Right ventricle myocardium superior (tissue), 1 donor: Measurements from ENCODE around the gene TMEM184B. TPM values are rescaled to one million over a fixed set of nuclear protein-coding genes. Genes with fewer than 3 reads are reported as not detected.

Source experiments
- ATAC-seq: fragments of 200-7000 bp; cut with Tn5 transposase; one replicate; pipeline ENCODE4 v1.9.1; 2020; ENCODE audit warnings: mild to moderate bottlenecking; ENCODE audit not compliant: poor library complexity
- DNase-seq: peaks from one replicate; pipeline ENCODE4 v3.0.0-alpha.2; 2020
- intact Hi-C: fragments of 100-400 bp; cut with DNase I; formaldehyde crosslinking; loops from one replicate; pipeline ENCODE4 v1.11.2; 2022
- total RNA-seq: library from RNA; stranded (reverse); fragmentation: NEBNext Ultra II Directional; extraction: Animal tissue kit (Norgen Biotek cat#: 25700); gene quantifications from one replicate; pipeline ENCODE4 v1.2.1, GENCODE V29; 2021
- donor health status: DM: no; HTN: yes; CAD: no; lungs with severe emphysema.

TMEM184B gene
- total RNA-seq, 1 donor from 2014 or later, result 42.2 TPM

DNA sequence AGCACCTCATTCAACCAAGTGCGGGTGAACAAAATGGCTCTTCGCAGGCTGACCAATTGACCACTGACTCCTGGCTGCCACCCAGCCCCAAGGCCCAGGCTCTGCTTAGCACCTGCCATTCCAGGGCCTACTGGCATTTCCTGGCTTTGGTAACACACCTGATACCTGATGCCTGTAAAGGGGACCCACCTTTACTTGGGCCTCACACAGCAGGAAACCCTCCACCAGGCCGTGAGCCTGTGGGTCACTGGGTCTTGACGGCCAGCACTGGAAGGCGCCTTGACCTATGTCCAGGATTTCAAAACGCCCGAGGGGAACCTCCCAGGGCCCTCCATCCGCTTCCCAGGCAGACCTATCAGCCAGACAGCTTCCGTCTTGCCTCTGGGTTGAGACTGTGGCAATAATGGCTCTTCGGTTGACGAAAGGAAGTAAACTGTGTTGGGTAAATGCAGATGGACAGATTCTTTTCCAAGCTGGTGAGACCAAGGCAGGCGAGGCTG lies 16.8 kb upstream of the TMEM184B start:
- intact Hi-C loops, result no loop called here
- DNase-seq (no peak), ATAC-seq (peak; percentile 13)

DNA sequence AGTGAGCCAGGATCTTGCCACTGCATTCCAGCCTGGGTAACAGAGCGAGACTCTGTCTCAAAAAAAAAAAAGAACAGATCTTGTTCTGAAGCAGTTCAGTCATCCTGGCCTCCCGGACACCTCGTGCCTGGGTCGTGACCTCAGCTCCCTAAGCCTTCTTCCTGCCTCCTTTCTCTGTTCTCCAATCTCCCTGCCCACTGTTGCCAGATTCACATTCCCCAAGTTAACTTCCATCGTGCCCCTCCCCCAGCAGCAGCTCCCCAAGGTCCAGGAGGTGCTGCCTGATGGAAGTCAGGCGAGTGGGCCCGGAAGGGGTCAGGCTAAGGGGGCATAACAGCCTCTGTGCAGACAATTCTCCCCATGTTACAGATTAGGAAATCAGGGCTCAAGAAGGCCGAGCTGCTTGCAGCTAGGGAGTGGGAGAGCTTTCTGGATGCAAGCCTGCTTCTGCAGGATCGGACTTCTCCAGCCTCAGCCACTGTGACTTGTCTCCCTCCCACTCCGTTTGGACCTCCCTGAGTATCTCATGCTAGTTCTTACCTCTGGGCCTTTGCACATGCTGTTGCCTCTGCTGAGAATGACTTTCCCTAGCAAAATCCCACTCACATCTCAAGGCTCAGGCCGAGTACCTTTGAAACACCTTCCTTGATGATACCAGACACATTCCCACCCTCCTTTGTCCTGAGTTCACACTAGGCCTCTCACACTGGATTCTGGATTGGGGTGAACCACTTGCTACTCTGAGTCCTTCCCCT lies 14.3 kb upstream of the TMEM184B start:
- DNase-seq (no peak), ATAC-seq (no peak)
- intact Hi-C loops, result no loop called here

DNA sequence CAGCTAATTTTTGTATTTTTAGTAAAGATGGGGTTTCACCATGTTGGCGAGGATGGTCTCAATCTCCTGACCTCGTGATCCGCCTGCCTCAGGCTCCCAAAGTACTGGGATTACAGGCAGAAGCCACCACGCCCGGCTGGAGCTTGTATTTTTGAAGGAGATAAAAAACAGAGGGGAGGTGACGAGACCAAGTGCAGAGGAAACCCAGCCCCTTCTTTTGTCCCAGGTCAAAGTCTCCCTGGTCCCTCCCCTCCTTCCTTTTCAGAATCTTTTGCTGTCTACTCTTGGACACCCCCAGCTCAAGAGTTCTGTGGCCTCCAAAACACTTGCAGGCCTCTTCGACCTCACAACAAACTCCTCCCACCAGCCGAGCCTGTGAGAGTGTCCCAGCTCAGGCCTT lies 12.2 kb upstream of the TMEM184B start:
- DNase-seq (no peak), ATAC-seq (no peak)
- intact Hi-C loops, result no loop called here

DNA sequence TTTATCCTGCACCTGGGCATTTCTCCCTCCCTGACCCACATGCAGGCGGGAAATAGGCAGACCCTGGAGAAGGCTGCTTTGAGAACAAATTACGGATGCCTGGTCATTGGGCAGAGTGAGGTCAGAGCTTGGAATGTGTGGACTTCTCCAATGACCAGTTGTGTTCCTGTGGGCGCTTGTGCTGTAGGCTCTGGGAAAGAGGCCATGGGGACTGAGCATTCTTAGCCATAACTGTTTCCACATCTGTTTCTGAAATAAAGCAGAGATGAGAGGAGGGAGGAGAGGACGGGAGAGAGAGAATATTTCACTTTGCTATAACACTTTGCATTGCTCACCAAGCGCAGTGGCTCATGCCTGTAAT lies 11.2 kb upstream of the TMEM184B start:
- ATAC-seq, result peak; percentile 48
- no peak for DNase-seq
- intact Hi-C loops, result no loop called here

DNA sequence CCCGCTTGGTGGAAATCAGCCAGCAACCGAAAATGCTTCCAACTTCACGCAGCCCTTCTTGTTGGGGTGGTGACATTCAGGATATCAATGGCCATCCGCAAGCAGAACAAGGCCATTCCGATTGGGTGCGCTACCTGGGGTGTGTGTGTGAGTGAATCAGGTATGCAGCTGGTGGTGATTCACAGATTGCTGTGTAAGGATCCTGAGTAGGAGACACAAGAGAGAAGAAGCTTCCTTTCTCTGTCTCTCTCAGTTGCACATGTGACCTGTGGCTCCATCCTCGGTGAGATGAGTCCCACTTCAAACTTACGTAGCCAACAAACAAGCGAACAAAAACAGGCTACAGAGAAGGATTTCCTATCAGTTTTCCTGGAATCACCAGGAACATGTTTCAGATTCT lies 9.6 kb upstream of the TMEM184B start:
- intact Hi-C loops, result no loop called here
- no peak for ATAC-seq
- no peak for DNase-seq

DNA sequence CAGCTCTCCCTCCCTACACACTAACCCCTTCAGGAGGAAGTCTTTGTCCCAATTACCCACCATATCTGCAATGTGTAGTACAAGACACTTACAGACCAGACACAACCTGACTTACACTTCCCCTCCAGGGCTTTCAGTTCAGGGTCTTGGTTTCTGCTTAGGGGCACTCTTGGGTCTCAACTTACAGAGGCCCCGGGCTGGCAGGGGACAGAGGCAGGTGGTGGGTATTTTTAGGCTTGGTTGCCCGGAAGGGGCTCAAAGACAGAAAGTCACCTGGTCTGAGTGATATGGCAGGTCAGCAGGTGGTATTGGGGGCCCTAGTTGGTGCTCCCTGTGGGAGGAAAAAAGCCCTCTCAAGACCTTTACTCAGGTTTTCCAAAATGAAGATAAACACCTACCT lies 3.4 kb upstream of the TMEM184B start:
- intact Hi-C loops, result no loop called here
- no peak for ATAC-seq

DNA sequence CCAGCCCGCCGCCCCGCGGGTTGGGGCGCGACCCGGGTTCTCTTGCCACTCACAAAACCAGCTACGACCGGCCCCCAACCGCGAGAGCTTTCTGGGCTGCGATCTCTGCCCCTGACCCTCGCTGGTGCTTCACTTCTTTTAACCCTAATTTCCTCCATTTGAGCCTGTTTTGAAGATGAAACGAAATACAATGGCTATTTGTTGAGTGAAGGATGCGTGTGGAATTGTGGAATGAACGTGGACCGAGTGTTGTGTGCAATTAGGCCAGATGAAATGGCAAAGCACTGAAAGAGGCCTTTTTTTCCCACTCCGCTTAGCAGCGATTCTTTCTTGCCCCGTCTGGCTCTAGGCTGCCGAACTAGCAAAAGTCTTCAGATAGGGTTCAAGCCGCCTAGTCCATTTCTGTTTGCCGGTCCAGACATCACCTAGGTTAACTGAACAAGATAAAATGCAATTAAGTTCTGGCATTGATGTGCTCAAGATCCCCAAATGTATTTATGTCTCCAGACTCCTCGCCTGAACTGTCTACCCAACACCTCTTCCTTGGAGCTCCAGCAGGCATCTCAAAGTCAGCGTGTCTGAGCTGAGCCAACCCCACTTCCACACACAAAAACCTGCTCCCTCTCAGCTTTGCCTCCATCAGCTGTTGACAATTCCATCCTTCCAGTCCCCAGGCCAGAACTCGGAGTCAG lies 471 bp upstream of the TMEM184B start:
- ATAC-seq, result peak; percentile 23
- no peak for DNase-seq
- intact Hi-C loops, result no loop called here

More for the DNA sequence above, 3.4 kb upstream of the TMEM184B start:
- DNase-seq, result no peak

DNA sequence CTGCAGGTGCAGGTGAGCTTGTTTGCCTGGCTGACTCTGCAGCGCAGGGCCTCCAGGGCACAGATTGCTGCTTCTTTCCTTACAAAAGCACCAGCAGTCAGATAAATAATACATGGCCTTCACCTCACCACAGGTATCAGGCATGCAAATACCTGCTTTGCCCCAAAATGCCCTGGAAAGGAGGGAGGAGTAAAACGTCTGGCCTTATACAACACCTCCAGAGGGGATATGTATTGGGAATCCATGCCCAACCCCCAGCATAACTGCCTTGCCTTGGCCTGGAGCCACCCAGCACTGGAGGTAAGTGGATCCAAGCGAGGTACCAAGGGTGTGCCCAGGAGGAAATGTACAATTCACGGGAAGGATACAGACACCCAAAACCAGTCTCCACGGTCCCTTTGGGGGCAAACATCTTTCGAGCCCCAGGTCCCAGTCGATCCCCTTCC lies 860 bp downstream of the TMEM184B start:
- intact Hi-C loops, result no loop called here

DNA sequence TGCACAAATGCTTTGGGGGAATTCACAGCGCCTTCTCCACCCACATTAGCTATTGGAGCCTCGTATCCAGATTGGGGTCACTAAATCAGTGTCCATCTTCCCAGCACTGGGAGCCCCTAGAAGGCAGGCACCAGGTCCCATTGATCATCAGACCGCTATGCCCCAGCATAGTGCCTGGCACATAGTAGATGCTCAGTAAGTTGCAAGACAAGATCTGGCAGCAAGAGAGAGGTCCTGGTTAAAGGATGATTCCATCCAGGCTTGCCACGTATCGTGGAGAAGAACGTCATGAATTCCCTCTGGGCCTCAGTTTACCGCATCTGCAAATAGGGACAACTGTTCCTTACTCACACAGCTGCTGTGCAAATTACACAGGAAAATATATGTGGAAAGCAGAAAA lies 1.7 kb downstream of the TMEM184B start:
- intact Hi-C loops, result no loop called here
- DNase-seq (no peak), ATAC-seq (no peak)

More for the DNA sequence above, 860 bp downstream of the TMEM184B start:
- DNase-seq (peak; percentile 46), ATAC-seq (peak; percentile 34)

DNA sequence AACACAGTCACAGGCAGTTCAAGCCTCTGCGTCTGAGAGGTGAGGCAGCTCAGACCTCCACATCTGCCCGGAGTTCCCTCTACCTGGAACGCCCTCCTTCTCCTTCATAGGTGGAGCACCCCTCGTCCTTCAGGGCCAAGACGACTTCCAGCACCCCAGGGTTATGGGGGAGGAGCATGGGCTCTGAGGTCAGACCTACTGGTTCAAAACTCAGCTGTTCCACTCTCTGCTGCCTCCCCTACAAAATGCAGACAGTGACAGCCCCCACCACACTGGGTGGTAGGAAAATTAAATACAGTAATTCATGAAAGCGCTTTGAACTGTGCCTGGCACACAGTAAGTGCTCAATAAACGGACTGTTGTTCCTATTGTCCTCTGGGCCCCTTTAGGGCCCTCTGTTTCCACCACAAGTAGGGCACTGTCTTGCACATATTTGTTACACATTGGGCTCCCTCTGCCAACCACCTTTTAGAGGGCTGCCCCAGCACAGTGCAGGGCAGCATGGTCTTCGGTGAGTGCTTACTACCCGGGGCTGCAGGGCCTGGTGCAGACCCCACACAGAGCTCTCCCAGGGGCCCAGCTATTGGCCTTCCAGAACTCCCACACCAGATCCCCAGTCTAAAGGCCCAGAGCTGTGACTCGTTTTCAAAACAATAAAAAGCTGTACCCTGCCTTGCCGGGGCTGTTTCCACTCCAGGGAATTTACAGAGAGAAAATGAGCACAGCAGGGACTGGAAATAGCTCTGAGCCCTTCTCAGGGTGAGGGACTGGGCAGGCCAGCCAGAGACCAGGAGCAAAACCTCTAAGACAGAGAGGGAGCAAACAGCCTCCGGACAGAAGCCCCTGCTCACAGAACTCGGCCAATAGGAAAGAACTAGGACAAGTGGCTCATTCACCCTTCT lies 2.5 kb downstream of the TMEM184B start:
- ATAC-seq (no peak), DNase-seq (no peak)
- intact Hi-C loops, result no loop called here

DNA sequence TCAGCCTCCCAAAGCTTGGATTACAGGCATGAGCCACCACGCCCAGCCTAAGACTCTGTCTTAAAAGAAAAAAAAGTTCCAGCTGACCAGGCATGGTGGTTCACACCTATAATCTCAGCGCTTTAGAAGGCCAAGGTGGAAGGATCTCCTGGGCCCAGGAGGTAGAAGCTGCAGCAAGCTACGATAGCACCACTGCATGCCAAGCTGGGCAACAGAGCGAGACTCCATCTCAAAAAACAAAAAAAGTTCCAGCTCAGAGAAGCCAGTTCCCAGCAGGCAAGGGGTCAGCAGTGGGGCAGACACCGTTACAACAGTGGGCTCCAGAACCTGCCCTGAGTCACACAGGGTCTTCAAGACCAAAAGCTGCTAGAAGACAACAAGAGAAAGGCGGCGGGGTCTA lies 3.3 kb downstream of the TMEM184B start:
- intact Hi-C loops, result no loop called here
- DNase-seq, result no peak
- ATAC-seq, result no peak

DNA sequence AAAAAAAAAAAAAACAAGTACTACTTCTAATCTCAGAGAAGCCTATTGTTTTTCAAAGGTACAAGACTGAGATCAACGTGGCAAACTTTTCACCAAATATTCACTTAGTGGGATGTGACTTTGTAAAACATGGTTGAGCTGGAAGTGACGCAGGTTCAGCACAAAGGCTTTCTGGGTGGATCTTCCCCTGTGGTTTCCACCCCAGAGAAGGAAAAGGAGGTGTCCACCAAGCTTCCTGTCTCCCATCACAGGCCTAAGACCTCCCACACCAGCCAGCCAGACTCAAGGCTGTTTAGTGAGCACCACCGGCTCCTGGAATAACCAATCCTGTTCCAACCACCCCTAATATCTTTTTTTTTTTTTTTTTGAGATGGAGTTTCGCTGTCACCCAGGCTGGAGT lies 5.7 kb downstream of the TMEM184B start:
- intact Hi-C loops, result no loop called here
- ATAC-seq (peak; percentile 36), DNase-seq (peak; percentile 50)

DNA sequence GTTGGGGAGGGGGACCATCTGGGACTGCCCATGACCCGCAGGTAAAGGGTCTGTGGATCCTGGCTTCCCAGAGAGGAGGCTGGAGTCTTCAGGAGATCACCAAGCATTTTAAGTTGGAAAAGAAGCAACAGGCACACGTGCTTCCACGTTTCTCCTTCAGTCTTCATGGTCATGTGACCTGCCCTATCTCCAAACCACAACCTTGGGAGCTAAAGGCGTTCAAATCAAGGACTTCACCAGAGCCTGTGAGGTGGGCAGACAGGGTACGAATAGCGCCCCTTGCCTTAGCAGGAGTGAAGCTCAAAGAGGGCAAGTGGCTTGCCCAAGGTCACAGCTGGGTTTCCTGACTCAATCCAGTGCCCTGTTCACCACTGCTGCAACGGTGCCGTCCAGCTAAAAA lies 6.7 kb downstream of the TMEM184B start:
- no peak for ATAC-seq
- intact Hi-C loops, result no loop called here
- DNase-seq, result no peak

DNA sequence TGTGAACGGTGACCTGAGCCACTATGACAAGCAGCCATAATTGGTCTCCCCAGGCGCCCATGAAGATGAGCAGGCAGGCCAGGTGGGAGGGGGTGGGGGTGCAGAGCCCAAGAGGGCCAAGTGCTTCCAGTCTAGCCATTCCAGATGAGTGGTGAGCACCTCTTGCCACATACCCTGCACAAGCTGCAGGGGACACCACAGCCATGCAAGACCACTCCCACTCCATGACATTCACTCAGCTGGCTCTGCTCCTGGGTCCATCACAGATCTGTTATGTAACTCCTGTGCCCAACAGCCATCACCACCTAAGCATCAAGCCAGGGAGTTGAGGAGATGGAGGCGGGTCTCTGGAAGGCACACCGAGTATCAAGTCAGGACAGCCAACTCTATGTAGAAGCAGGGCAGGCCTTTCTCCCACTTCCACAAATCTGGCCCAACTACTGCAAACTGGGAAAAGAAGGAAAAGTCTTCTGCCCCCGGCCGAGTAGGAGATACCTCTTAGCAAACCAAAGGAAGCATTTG lies 8.4 kb downstream of the TMEM184B start:
- no peak for ATAC-seq
- DNase-seq, result no peak
- intact Hi-C loops, result no loop called here

DNA sequence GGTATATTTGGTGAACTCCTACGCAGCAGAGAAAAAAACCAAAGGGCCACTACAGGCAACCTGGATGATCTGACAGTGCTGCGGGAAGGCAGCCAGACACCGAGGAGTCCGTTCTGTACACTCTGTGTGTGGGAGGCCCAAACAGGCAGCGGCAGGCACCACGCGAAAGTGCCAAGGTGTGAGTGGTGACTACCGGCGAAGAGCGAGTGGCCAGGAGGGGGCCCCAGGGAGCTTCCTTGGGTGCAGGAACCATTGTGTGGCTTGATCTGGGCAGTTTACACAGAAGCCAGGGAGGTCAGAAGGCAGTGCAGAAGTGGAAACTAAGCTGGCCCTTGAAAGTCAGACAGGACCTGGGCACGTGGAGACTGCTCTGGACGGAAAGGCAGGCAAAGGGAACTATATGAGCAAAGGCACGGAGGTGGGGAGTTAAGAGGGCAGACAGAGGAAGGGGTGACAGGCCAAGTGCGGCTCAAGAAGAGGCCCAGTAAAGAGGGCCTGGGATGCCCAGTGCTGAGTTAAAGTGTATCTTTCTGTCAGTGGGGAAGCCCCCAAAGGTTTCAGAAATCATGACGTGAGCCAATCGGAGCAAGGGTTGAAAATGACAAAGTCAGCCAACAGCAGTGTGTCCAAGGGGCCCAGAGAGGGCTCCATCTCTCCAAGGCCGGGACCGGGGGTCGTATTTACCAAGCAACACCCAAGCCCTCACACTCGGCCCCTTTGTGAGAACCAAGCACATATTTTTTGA lies 10.6 kb downstream of the TMEM184B start:
- intact Hi-C loops, result no loop called here
- ATAC-seq, result peak; percentile 59

DNA sequence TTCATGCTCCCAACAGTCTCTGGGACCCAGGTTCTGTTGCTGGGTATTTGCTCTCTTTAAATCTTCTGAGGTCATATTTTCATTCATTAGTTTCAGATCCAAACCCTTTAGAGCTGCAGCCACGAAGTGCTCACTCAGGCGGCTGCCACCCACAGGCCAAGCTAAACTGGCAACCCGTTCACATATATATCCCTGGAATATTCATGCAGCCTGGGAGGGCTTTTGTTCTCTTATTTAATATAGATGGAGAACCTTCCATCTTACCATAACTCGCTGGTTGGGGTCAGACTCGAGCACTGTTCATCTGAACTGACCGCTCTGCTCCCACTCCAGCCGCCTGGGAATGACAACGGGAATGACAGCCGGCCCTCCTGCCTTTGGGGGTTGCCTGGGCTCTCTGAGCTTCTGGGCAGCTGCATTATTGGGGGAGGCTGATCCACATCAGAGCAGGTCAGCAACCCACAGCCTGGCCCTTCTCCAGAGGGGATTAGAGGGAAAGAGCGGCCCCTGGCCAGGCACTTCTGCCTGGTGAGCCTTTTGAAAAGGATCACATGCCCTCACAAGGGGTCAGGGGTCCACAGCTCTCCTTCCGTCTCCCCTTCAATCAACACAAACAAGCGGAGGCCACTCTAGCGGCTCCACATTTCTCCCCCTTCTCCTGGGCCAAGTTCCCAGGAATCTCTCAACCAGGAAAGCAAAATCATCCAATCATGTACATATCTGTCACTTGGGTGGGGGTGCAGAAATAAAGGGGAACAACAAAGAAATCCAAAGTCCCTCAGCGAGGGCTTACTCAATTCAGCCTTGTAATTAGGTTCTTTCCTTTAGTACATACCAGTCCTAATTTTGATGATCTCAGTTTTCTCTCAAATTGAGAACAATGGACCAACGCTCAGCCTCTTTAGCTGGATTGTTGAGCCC lies 11.8 kb downstream of the TMEM184B start:
- intact Hi-C loops, result no loop called here
- ATAC-seq, result no peak
- no peak for DNase-seq

More for the DNA sequence above, 10.6 kb downstream of the TMEM184B start:
- peak; percentile 72 for DNase-seq

DNA sequence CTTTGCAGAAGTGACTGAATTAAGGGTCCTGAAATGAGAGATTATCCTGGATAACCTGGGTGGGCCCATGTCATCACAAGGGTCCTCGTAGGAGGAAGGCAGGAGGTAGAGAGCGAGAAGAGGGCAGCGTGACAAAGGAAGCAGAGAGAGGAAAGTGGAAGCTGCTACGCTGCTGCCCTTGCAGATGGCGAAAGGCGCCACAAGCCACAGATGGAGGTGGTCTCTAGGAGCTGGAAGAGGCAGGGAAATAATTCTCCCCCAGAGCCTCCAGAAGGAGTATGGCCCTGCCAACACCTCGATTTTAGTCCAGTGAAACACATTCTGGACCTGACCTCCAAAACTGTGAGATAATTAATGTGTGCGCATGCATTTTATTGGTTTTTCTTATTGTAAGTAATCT lies 13.4 kb downstream of the TMEM184B start:
- intact Hi-C loops, result no loop called here
- ATAC-seq, result no peak

More for the DNA sequence above, 13.4 kb downstream of the TMEM184B start:
- no peak for DNase-seq
